ENCODE results near the gene TERT.

TERT gene

DNA sequence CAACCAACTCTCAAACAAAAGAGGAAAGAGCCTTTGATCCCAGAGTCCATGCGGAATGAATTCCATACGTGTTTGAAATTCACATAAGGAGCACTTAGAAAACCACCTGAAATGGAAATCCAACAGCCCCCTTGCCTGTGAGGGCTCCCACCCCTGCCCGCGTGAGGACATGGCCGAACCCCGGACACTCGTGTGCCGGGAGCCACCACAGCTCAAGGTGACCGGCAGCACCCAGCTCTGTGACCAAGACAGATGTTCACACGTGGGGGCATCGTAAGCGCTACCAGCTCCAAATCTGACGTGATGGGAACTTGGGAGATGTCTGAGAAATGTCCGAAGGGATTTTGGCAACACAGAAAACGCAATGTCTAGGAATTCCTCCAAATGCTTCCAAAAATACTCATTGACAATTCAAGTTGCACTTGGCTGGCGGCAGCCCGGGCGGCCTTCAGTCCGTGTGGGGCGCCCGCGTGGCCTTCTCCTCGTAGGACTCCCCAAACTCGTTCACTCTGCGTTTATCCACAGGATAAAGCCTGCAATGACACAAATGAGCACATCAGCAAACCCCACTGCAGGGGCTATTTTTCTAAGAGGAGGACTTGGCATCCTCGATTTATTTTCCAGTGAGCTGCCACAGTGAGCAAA, 23.2 kb upstream of the TERT start:
- DNase-seq = no peak

DNA sequence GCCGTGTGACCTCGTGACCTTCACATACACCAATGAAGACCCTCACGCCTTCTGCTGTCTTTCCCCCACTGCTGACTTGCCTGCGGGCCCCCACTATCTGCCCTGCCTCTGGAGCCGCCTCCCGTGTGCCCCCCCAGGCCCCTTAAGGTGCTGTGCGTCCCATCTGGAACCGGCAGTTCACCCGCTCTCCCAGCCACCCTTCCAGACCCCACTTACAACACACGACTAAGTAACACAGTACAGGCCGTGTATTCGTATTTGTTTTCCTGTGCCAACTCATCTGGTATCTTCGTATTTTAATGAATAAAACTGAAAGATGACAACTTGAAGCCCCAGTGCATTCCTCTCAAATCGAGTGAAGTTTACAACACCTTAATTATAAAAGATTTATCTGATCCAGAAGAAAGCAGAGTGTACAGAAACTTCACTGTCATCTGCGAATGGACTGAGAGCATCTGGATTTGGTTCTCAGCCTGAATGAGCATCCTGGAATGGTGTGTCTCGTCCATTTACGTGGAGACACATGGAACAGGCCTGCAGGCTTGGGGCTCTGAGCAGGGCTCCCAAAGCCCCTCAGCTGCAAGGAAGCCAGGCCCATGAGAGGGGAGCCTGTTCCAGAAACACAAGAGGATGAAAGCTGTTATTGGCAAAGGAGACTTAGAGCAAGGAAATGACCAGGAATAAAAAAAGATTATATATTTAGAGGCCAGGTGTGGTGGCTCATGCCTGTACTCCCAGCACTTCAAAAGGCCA, 21.9 kb upstream of the TERT start:
- DNase-seq = no peak

GRCh38 chr5:1315709-1316587, 21.1 kb upstream of the TERT start:
- DNase-seq = peak in 2 of 4 experiments; percentile 21 to 34

- no peak for DNase-seq
Measured at GRCh38 chr5:1315018-1315708, 20.3 kb upstream of the TERT start.

- DNase-seq = no peak
Measured at GRCh38 chr5:1314564-1314982, 19.7 kb upstream of the TERT start.

DNA sequence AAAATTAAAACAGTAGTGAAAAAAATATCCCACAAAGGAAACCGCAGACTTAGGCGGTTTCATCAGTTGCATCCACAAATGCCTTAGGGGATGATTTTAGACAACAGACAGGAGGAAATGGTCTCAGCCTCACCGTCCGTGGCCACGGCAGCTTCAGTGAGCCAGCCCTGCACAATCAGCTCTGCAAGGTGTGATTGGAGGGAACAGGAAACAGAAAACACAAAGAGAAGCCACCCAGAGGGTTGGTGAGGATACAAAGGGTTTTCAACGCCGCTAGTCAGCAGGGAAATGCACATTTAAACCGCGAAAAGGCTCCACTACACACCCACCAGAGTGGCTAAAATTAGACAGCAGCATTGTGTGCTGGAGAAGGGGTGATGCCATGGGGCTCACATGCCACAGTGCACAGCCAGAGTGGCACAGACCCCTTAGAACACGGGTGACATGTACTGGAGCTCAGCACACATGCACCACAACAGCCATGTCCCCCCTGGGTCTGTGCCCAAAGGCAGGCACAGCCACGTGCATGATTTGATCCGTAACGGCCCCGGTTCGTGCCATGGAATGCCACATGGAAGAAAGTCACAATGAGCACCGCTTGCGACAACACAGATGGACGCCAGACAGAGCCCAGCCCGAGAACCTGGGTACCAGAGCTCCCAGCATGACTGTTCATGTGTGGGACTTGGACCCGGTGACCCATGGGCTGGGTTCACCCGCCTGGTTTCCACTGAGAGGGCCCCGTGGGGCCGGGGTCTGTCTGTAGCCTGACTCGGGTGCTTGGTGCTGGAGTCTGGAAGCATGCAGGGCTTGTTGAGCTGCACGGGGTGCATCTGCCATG, 18.3 kb upstream of the TERT start:
- no peak for DNase-seq

- peak in 1 of 4 experiments; percentile 14 for DNase-seq
Measured at GRCh38 chr5:1312206-1312605, 17.3 kb upstream of the TERT start.

DNA sequence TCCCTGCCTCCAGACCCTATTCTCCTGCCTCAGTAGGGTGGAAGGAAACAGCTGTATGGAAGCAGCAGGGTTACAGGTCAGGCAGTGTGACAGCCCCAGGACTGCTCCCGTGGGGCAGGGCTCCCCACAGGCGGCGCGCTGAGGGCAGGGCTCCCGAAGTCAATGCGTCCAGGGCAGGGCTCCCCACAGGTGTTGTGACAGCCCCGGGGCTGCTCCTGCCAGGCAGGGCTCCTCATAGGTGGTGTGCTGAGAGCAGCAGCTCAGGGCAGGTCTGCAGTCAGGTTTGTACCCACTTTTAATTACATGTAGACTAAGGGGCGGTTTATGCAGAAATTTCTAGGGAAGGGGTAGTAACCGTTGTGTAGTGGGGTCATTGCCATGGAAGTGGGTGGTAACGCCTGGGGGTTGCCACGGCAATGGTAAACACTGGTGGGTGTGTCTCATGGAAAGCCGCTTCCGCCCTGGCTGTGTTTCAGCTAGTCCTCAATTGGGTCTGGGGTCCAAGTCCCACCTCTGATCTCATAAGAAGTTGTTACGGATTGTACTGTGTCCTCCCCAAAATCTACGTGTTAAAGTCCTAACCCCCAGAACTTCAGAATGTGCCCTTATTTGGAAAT, 16.7 kb upstream of the TERT start:
- no peak for DNase-seq

DNA sequence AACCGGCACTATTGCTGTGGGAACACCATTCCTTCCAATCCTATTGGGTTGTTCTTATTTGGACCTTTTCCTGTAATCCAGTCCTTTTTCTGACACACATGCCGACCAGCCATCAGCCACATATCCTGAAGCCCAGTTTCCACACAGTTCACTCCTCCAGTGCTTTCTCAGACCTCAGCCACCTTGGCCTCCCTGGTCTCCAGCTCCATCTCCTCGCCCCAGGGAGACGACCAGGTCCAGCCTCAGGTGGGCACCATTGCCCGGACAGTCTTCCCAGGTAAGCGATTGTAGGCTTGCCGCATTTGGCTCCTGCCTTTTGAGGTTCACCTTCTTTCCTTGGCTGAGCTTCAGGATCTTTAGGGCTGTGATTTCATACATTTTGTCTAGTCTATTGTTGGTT, 15.2 kb upstream of the TERT start:
- DNase-seq = no peak

DNA sequence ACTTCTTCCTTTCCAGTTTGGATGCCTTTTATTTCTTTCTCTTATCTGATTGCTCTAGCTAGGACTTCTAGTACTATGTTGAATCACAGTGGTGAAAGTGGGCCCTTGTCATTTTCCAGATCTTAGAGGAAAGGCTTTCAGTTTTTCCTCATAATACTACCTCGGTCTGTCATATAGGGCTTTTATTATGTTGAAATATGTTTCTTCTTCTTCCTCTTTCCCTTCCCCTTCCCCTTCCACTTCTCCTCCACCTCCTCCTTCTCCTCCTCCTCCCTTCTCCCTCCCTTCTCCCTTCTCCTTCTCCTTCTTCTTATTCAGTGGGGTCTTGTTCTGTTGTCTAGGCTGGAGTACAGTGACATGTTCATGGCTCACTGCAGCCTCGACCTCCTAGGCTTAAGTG, 9.2 kb upstream of the TERT start:
- DNase-seq = no peak

- no peak for DNase-seq
Measured at GRCh38 chr5:1302258-1302657, 7.4 kb upstream of the TERT start.

DNA sequence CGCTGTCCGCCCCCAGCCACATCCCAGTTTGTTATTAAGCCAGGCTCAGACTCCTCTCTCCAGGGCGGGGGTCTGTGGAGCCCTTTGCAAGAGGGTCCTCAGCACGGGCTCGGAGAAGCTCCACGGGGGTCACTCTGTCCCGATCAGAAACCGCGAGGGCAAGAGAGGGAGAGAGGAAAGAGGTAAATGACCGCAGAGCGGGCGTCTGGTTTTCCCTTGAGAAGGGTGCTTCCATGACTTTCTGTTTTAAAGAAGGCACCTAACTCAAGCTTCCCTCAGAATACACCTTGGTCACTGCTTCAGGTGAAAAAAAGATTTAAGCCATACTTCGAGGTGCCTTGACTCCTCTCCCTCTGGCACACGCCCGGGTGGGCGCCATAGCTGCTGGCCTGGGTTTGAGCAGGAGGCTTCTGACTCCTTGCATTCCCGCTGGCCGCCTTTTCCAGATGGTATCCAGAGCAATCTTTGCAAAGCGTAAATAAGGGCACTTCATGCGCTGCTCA, 5.8 kb upstream of the TERT start:
- no peak for DNase-seq

- DNase-seq = no peak
Measured at GRCh38 chr5:1299961-1300360, 5.1 kb upstream of the TERT start.

DNA sequence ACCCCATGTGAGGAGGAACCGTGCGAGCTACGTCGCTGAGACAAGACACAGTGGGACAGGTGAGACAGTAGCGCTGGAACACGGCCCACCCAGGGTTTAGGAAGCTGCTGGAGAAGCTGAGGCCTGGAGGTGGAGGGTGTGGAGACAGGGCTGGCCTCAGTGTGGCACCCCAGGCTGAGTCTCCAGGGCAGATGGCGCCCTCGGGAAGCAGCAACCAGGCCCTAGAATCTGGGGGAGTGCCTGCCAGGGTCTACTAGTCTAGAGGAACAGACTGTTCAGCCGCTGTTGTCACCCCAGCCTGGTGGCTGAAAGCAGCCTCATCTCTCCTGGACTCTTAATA, 4.6 kb upstream of the TERT start:
- DNase-seq = no peak

GRCh38 chr5:1298723-1299510, 4.0 kb upstream of the TERT start:
- DNase-seq = no peak

DNA sequence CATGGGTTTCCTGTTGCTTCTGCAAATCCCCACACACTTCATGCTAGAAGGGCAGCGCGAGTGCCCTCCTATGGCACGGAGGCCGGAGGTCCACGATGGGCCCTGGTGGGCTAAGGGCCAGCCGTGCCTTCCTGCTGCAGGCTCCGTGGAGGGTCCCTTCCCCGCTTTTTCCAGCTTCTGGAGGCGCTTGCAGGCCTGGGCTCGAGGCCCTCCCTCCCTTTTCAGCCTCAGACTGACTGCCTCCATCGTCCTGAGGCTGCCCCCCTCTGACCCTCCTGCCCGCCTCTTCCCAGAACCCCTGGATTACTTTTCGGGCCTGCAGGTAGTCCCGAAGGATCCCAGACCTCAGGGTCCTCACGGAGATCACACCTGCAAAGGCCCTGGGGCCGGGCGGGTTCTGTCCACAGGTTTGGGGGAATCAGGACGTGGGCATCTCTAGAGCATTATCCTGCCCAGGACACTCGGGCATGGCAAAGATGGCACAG, 3.2 kb upstream of the TERT start:
- no peak for DNase-seq

DNA sequence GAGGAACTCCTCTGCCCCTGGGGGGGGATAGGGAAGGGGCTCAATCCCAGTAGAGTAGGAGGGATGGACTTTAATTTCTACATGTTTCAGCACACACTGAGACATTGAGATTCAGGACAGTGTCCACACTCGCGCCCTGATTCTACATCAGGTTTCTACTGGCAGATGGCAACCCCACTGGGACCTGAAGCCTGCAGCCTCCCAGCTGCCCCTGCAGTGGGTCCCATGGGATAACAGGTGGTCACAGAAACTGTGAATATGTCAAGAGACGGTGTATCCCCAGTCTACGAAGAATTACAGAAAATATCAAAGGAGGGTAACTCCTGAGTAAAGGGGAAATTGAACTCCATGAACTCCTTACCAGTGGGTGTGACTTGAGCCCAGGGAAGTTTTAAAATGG, 2.4 kb upstream of the TERT start:
- DNase-seq = no peak

DNA sequence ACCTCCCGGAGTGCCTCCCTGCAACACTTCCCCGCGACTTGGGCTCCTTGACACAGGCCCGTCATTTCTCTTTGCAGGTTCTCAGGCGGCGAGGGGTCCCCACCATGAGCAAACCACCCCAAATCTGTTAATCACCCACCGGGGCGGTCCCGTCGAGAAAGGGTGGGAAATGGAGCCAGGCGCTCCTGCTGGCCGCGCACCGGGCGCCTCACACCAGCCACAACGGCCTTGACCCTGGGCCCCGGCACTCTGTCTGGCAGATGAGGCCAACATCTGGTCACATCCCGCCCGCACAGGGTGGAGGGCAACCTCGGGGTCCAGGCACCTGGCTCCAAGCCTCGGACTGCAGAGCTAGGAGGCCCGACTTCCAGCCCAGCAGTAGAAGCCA, 776 bp upstream of the TERT start:
- no peak for DNase-seq

DNA sequence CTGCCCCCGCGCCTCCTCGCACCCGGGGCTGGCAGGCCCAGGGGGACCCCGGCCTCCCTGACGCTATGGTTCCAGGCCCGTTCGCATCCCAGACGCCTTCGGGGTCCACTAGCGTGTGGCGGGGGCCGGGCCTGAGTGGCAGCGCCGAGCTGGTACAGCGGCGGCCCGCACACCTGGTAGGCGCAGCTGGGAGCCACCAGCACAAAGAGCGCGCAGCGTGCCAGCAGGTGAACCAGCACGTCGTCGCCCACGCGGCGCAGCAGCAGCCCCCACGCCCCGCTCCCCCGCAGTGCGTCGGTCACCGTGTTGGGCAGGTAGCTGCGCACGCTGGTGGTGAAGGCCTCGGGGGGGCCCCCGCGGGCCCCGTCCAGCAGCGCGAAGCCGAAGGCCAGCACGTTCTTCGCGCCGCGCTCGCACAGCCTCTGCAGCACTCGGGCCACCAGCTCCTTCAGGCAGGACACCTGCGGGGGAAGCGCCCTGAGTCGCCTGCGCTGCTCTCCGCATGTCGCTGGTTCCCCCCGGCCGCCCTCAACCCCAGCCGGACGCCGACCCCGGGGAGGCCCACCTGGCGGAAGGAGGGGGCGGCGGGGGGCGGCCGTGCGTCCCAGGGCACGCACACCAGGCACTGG, 548 bp downstream of the TERT start:
- no peak for DNase-seq

All from activated naive CD4-positive, alpha-beta T cell (primary cell).